ENCODE measurements around the gene TMPRSS4. TPM values are rescaled to one million over a fixed set of nuclear protein-coding genes. Genes with fewer than 3 reads are reported as not detected.

The TMPRSS4 gene
- total RNA-seq, 1 experiment from 2014 or later: 1.5 TPM

GRCh38 chr11:118081241-118081958 lies 4.5 kb downstream of the TMPRSS4 start:
- no peaks in the 10 kb centered on the region for H3K9me3 ChIP-seq (ENCODE audit: control insufficient read depth in 1 of 2, insufficient read depth in 1 of 2, low read depth in 1 of 2, low read length in 2 of 2)
- H3K79me2 ChIP-seq (ENCODE audit: insufficient read depth, low read length): no peaks in the 10 kb centered on the region
- no peak overlapping the region for H3K4me2 ChIP-seq (ENCODE audit: low read length)
- TF ChIP-seq ZBTB33 (IDR thresholded peaks at IDR 0.05; ENCODE audit: extremely low read depth, insufficient replicate concordance, low read length) (no peak), ATF3 (IDR thresholded peaks at IDR 0.05) (no peak)
- no peak overlapping the region for H3K4me3 ChIP-seq (replicated peaks in 1 of 2; ENCODE audit: low read depth in 1 of 2, low read length in 2 of 2)
- H3K4me1 ChIP-seq (ENCODE audit: control insufficient read depth in 1 of 2, insufficient read depth in 2 of 2, low read length in 2 of 2): peaks cover 12% of the 10 kb centered on the region in 2 experiments
- H3K9ac ChIP-seq (ENCODE audit: low read length): no peak overlapping the region
- ChIA-PET CTCF (no interaction called here), POLR2A (no interaction called here), RAD21 (ENCODE audit: low non-redundant PET in 1 of 2, low total read pairs in 2 of 2, uncharacterized antibody in 2 of 2, unreplicated experiment in 2 of 2) (no interaction called here)
- no TSS peak for BruUV-seq (replicated peaks)
- ATAC-seq (no peak), DNase-seq (ENCODE audit: low read depth, low spot score) (no peak)
- no peaks in the 10 kb centered on the region for H3K36me3 ChIP-seq (ENCODE audit: control insufficient read depth in 1 of 2, insufficient read depth in 2 of 2, low read length in 2 of 2)
- H4K20me1 ChIP-seq (ENCODE audit: insufficient read depth): no peaks in the 10 kb centered on the region
- no peaks in the 10 kb centered on the region for H3K9me2 ChIP-seq (ENCODE audit: insufficient read depth)
- H3K27me3 ChIP-seq (ENCODE audit: insufficient read depth, low read length): peaks cover 3% of the 10 kb centered on the region; the same call in 1 of the 2 replicates
- no peak overlapping the region for H2AFZ ChIP-seq (ENCODE audit: low read depth, low read length, poor library complexity, severe bottlenecking)
- no peak overlapping the region for H3K27ac ChIP-seq (ENCODE audit: low read depth, low read length)
- intact Hi-C loops (cut with micrococcal nuclease): no loop called here

GRCh38 chr11:118082880-118083552 lies 6.1 kb downstream of the TMPRSS4 start:
- Histone ChIP-seq H2AFZ (ENCODE audit: low read depth, low read length, poor library complexity, severe bottlenecking) (no peak overlapping the region), H3K79me2 (ENCODE audit: insufficient read depth, low read length) (no peaks in the 10 kb centered on the region), H3K9ac (ENCODE audit: low read length) (no peak overlapping the region), H3K4me1 (ENCODE audit: control insufficient read depth in 1 of 2, insufficient read depth in 2 of 2, low read length in 2 of 2) (no peaks in the 10 kb centered on the region), H4K20me1 (ENCODE audit: insufficient read depth) (no peaks in the 10 kb centered on the region), H3K9me2 (ENCODE audit: insufficient read depth) (no peaks in the 10 kb centered on the region), H3K36me3 (ENCODE audit: control insufficient read depth in 1 of 2, insufficient read depth in 2 of 2, low read length in 2 of 2) (no peaks in the 10 kb centered on the region), H3K27ac (ENCODE audit: low read depth, low read length) (no peak overlapping the region), H3K4me2 (ENCODE audit: low read length) (no peak overlapping the region), H3K9me3 (ENCODE audit: control insufficient read depth in 1 of 2, insufficient read depth in 1 of 2, low read depth in 1 of 2, low read length in 2 of 2) (no peaks in the 10 kb centered on the region; a peak in 1 of 4 replicates), H3K27me3 (ENCODE audit: insufficient read depth, low read length) (peaks cover 3% of the 10 kb centered on the region; the same call in 1 of the 2 replicates), H3K4me3 (replicated peaks in 1 of 2; ENCODE audit: low read depth in 1 of 2, low read length in 2 of 2) (no peak overlapping the region)
- CTCF ChIA-PET: interaction anchor here (1.2 kb wide), 1 partner anchor 96 kb away, joined by 3 read pairs; no protein-coding TSS in a partner anchor
- DNase-seq (ENCODE audit: low read depth, low spot score) (no peak), ATAC-seq (no peak)
- intact Hi-C loops (cut with micrococcal nuclease): no loop called here
- RAD21 ChIA-PET (ENCODE audit: low non-redundant PET in 1 of 2, low total read pairs in 2 of 2, uncharacterized antibody in 2 of 2, unreplicated experiment in 2 of 2): no interaction called here
- POLR2A ChIA-PET: interaction anchor here (0.6 kb wide), 1 partner anchor 34 kb away, joined by 6 read pairs; no protein-coding TSS in a partner anchor
- BruUV-seq (replicated peaks): no TSS peak
- TF ChIP-seq TCF7L2 (IDR thresholded peaks at IDR 0.05; ENCODE audit: borderline replicate concordance, extremely low read depth, insufficient read depth, insufficient read length) (no peak), SIN3A (IDR thresholded peaks at IDR 0.05; ENCODE audit: low read depth) (no peak), FOSL1 (IDR thresholded peaks at IDR 0.05; ENCODE audit: low read depth) (no peak), ZFX (IDR thresholded peaks at IDR 0.05) (no peak), ATF3 (IDR thresholded peaks at IDR 0.05) (no peak), YY1 (IDR thresholded peaks at IDR 0.05; ENCODE audit: extremely low read depth, insufficient replicate concordance, low read depth, low read length) (no peak), SRF (IDR thresholded peaks at IDR 0.05; ENCODE audit: low read depth) (no peak), JUND (IDR thresholded peaks at IDR 0.05) (no peak), MAX (IDR thresholded peaks at IDR 0.05) (no peak), CEBPB (IDR thresholded peaks at IDR 0.05; ENCODE audit: low read depth) (no peak), REST (IDR thresholded peaks at IDR 0.05; ENCODE audit: low read depth) (no peak)

Data from HCT116 (cell line).